Measurements from ENCODE around the gene MYOM1. TPM values are rescaled to one million over a fixed set of nuclear protein-coding genes. Genes with fewer than 3 reads are reported as not detected.

The MYOM1 gene
- total RNA-seq, 4 donors from 2014 or later: 13.3 to 31.7 (median 16.5) TPM

DNA sequence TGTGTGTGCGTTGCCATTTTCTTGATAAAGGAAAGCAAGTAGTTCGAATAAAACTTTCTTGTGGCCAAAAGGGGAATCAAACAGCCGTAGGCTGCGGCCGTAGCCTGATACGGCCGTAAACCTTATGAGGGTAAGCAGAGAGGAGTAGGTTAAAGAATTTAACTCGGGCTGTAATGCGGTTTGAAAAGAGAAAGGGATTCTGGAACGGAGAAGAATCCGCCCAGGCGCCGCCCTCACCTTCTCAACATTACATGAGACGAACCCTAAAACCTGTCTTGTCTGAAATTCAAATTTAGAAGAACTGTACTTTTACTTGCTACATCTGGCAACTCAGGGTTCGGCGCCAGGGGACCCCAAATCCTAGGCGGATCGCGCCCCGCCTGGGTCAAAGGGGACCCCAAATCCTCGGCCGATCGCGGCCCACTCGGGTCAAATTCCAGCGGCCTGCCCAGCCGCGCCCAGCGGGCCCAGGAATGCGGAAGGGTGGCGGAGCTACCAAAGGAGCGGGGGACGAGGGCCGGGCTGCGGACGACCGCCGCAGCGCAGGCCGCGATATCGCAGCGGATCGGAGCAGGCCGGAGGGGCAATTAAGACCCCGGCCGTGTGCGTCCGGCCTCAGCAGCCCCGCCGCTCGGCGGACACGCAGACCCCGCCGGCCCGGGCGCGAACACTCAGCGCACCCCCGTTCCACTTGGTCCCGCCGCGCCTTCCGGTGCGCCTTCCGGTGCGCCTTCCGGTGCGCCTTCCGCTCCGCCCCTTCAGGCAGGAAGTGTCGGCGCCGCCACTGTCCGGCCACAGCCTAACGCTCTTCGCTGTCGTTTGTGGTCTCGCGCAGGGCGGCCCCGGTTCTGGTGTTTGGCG, 41.8 kb upstream of the MYOM1 start, which contains the start of gene MYL12B:
Gene MYL12B (plus strand): TSS at position 761 of the 861 bp plus-strand sequence. CDS start 10,766 bp downstream, outside the sequence.
- WGBS: under 1% methylated on average over 22 of the region's 84 CpGs

DNA sequence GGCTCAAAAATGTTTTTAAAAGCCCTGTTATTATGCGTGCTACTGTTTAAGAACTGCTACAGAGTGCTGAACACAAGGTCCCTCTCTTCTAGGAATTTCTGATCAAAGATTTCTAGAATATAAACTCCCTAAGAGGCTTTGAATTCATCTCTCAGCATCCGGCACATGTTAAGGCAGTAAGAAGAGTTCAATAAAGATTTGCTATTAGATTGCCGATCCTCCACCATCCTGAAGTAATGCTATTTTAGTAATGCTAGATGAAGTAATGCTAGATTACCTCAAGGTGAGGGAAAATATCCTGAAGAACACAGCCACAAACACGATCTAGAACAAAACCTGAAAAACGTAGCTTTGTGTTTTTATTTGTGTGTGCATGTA, 41.2 kb upstream of the MYOM1 start:
- H3K27ac ChIP-seq (replicated peaks in 1 of 4): peak overlapping the region; percentile 96
- no peaks in the 10 kb centered on the region for H3K9me3 ChIP-seq
- TF ChIP-seq EP300 (IDR thresholded peaks at IDR 0.05) (no peak), POLR2A (IDR thresholded peaks at IDR 0.05; ENCODE audit: low read depth) (no peak), POLR2AphosphoS5 (IDR thresholded peaks at IDR 0.05) (no peak)
- TF ChIP-seq, protein P1, sequence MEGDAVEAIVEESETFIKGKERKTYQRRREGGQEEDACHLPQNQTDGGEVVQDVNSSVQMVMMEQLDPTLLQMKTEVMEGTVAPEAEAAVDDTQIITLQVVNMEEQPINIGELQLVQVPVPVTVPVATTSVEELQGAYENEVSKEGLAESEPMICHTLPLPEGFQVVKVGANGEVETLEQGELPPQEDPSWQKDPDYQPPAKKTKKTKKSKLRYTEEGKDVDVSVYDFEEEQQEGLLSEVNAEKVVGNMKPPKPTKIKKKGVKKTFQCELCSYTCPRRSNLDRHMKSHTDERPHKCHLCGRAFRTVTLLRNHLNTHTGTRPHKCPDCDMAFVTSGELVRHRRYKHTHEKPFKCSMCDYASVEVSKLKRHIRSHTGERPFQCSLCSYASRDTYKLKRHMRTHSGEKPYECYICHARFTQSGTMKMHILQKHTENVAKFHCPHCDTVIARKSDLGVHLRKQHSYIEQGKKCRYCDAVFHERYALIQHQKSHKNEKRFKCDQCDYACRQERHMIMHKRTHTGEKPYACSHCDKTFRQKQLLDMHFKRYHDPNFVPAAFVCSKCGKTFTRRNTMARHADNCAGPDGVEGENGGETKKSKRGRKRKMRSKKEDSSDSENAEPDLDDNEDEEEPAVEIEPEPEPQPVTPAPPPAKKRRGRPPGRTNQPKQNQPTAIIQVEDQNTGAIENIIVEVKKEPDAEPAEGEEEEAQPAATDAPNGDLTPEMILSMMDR (IDR thresholded peaks at IDR 0.05): no peak
- peaks cover 50 to 78% (median 64%) of the 10 kb centered on the region in 4 donors for H3K4me1 ChIP-seq
- no peaks in the 10 kb centered on the region for H3K27me3 ChIP-seq
- H3K36me3 ChIP-seq: peaks cover 9 to 33% (median 26%) of the 10 kb centered on the region in 4 donors
- intact Hi-C loops (cut with DNase I): loop anchor here (5.0 kb wide), 1 partner anchor 191 kb away; the partner anchor contains the start of gene TGIF1
- peak overlapping the region; percentile 88 to 98 (median 96) for H3K4me3 ChIP-seq
- WGBS: 21% methylated on average over 5 of the region's 5 CpGs
- no peak for DNase-seq (ENCODE audit: extremely low spot score)

More for the DNA sequence above, 41.8 kb upstream of the MYOM1 start, which contains the start of gene MYL12B:
- H3K27me3 ChIP-seq: no peaks in the 10 kb centered on the region
- peak; percentile 79 for TF ChIP-seq POLR2A (IDR thresholded peaks at IDR 0.05; ENCODE audit: low read depth)
- TF ChIP-seq, protein P1 (IDR thresholded peaks at IDR 0.05): peak in 2 of 3 experiments; percentile 17 to 21
- TF ChIP-seq EP300 (IDR thresholded peaks at IDR 0.05): no peak
- TF ChIP-seq POLR2AphosphoS5 (IDR thresholded peaks at IDR 0.05): peak; percentile 85 to 96
- intact Hi-C loops (cut with DNase I): loop anchor here (5.0 kb wide), 1 partner anchor 191 kb away; the partner anchor contains the start of gene TGIF1
- peak within 1 kb of the TSS; percentile 88 to 98 (median 96) for H3K4me3 ChIP-seq
- DNase-seq (ENCODE audit: extremely low spot score): peak; percentile 96
- peaks cover 6 to 27% (median 22%) of the 10 kb centered on the region in 4 donors for H3K36me3 ChIP-seq
- peak within 1 kb of the TSS; percentile 96 for H3K27ac ChIP-seq (replicated peaks in 1 of 4)
- peaks cover 56 to 78% (median 65%) of the 10 kb centered on the region in 4 donors for H3K4me1 ChIP-seq
- no peaks in the 10 kb centered on the region for H3K9me3 ChIP-seq

DNA sequence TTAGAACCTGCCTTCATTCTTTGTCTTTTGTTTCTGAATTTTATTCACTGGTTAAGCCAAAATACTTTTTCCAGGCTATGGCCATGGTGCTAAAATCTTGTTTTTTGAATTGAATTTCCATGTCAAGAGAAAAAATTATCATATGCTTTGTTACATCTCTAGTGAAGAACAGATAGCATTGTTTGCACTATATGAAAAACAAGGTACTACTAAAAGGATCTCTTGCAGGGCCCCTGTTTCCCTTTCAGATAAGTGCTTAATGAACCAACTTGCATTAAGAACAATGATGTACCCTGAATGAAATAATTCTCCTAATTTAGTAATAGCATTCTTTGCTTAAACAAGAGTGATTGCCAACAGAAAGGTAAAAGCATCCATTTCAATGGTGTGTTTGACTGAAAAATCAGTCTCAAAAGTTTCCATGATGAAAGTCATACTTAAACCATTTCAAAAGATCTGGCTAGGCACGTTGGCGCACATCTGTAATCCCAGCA, 37.9 kb upstream of the MYOM1 start:
- Histone ChIP-seq H3K27ac (replicated peaks in 1 of 4) (peak overlapping the region; percentile 79 to 80 (median 80)), H3K27me3 (no peaks in the 10 kb centered on the region), H3K36me3 (peaks cover 38 to 64% (median 56%) of the 10 kb centered on the region in 4 donors), H3K4me1 (peaks cover 30 to 65% (median 63%) of the 10 kb centered on the region in 4 donors), H3K4me3 (no peak overlapping the region), H3K9me3 (no peaks in the 10 kb centered on the region)
- intact Hi-C loops (cut with DNase I): no loop called here
- no peak for DNase-seq (ENCODE audit: extremely low spot score)
- TF ChIP-seq, protein P1 (IDR thresholded peaks at IDR 0.05): no peak
- TF ChIP-seq POLR2A (IDR thresholded peaks at IDR 0.05; ENCODE audit: low read depth) (no peak), EP300 (IDR thresholded peaks at IDR 0.05) (no peak), POLR2AphosphoS5 (IDR thresholded peaks at IDR 0.05) (no peak)
- 81% methylated on average over 2 of the region's 2 CpGs for WGBS

DNA sequence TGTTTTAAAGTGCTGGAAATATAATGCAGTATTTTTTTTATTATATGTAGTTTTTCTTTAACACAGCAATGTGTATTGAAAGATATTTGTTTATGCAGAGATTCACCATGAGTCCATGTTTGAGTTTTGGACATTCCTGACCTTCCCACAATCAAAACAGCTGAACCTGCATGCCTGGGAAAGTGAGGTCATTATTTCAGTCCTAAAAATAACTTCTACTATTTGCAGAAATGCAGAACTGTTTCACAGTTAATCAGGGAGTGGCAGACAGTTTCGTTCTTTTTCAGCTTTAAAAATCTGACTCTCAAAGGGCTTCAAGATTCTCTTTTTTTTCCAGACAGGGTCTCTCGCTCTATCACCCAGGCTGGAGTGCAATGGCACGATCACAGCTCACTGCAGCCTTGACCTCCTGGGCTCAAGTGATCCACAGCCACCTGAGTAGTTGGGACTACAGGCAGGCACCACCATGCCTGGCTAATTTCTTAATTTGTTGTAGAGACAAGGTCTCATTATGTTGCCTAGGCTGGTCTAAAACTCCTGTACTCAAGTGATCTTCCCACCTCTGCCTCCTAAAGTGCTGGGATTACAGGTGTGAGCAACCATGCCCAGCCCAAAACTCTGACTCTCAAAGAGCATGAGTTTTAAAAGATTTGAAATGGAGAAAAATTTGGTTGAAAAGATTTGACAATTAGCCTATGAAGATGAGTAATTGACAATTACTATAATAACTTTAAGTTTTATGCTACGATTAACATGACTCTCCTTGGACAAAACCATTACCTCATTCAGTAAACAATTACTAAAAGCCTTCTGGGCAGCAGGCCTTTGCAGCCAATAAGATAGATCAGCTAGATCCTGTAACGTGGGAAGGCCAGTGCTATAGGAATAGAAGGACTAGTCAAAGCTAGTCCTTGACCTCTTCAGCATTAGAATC, 37.2 kb upstream of the MYOM1 start:
- TF ChIP-seq POLR2AphosphoS5 (IDR thresholded peaks at IDR 0.05) (peak in 1 of 2 donors; percentile 30), EP300 (IDR thresholded peaks at IDR 0.05) (no peak), POLR2A (IDR thresholded peaks at IDR 0.05; ENCODE audit: low read depth) (no peak)
- 21% methylated on average over 5 of the region's 5 CpGs for WGBS

More for the DNA sequence above, 37.2 kb upstream of the MYOM1 start:
- Histone ChIP-seq H3K9me3 (no peaks in the 10 kb centered on the region), H3K4me1 (peaks cover 34 to 72% (median 70%) of the 10 kb centered on the region in 4 donors), H3K27ac (replicated peaks in 1 of 4) (peak overlapping the region; percentile 79 to 80 (median 80)), H3K4me3 (peak overlapping the region in 1 of 4 donors; percentile 12), H3K36me3 (peaks cover 38 to 64% (median 56%) of the 10 kb centered on the region in 4 donors), H3K27me3 (no peaks in the 10 kb centered on the region)
- DNase-seq (ENCODE audit: extremely low spot score): no peak
- intact Hi-C loops (cut with DNase I): no loop called here

Data from esophagus muscularis mucosa (tissue), 4 donors.